ENCODE measurements around the gene NR3C2. TPM values are rescaled to one million over a fixed set of nuclear protein-coding genes. Genes with fewer than 3 reads are reported as not detected.

NR3C2 gene
- total RNA-seq, 4 donors from 2014 or later: 33.0 to 128 (median 118) TPM

- DNase-seq: peak in 1 of 3 donors; percentile 15
- H3K27ac ChIP-seq: no peak overlapping the region
- no peak overlapping the region for H3K4me3 ChIP-seq
- H3K4me1 ChIP-seq: no peaks in the 10 kb centered on the region
- no peak for TF ChIP-seq POLR2A (IDR thresholded peaks at IDR 0.05)
- no peak for TF ChIP-seq CTCF (IDR thresholded peaks at IDR 0.05)
- no peaks in the 10 kb centered on the region for H3K27me3 ChIP-seq
- H3K36me3 ChIP-seq: peaks cover 0 to 52% (median 0%) of the 10 kb centered on the region in 3 donors
- no peaks in the 10 kb centered on the region for H3K9me3 ChIP-seq
These were observed 360.9 kb downstream of the NR3C2 start for GRCh38 chr4:148081267-148081666.

- no peak for DNase-seq
- H3K36me3 ChIP-seq: peaks cover 0 to 58% (median 0%) of the 10 kb centered on the region in 3 donors
- TF ChIP-seq CTCF (IDR thresholded peaks at IDR 0.05) (no peak), POLR2A (IDR thresholded peaks at IDR 0.05) (no peak)
- no peak overlapping the region for H3K4me3 ChIP-seq
- no peaks in the 10 kb centered on the region for H3K27me3 ChIP-seq
- no peaks in the 10 kb centered on the region for H3K4me1 ChIP-seq
- peaks cover 0 to 4% (median 1%) of the 10 kb centered on the region in 4 donors for H3K9me3 ChIP-seq
- H3K27ac ChIP-seq: no peak overlapping the region
These were observed 362.3 kb downstream of the NR3C2 start for GRCh38 chr4:148079961-148080360.

GRCh38 chr4:148078061-148078460 lies 364.2 kb downstream of the NR3C2 start:
- DNase-seq: no peak
- Histone ChIP-seq H3K27me3 (no peaks in the 10 kb centered on the region), H3K27ac (no peak overlapping the region), H3K36me3 (peaks cover 0 to 66% (median 0%) of the 10 kb centered on the region in 3 donors), H3K9me3 (peaks cover 0 to 13% (median 2%) of the 10 kb centered on the region in 4 donors), H3K4me1 (no peaks in the 10 kb centered on the region), H3K4me3 (no peak overlapping the region)
- TF ChIP-seq CTCF (IDR thresholded peaks at IDR 0.05): no peak
- TF ChIP-seq POLR2A (IDR thresholded peaks at IDR 0.05): no peak

GRCh38 chr4:148077581-148077980 lies 364.6 kb downstream of the NR3C2 start:
- H3K4me1 ChIP-seq: no peaks in the 10 kb centered on the region
- TF ChIP-seq CTCF (IDR thresholded peaks at IDR 0.05): no peak
- no peak for TF ChIP-seq POLR2A (IDR thresholded peaks at IDR 0.05)
- peaks cover 0 to 13% (median 2%) of the 10 kb centered on the region in 4 donors for H3K9me3 ChIP-seq
- peaks cover 0 to 71% (median 0%) of the 10 kb centered on the region in 3 donors for H3K36me3 ChIP-seq
- no peak overlapping the region for H3K4me3 ChIP-seq
- H3K27me3 ChIP-seq: no peaks in the 10 kb centered on the region
- no peak overlapping the region for H3K27ac ChIP-seq
- DNase-seq: no peak

- H3K9me3 ChIP-seq: peaks cover 0 to 13% (median 2%) of the 10 kb centered on the region in 4 donors
- peak in 1 of 3 donors; percentile 26 for DNase-seq
- no peak overlapping the region for H3K4me3 ChIP-seq
- H3K36me3 ChIP-seq: peaks cover 0 to 74% (median 0%) of the 10 kb centered on the region in 3 donors
- no peak for TF ChIP-seq POLR2A (IDR thresholded peaks at IDR 0.05)
- TF ChIP-seq CTCF (IDR thresholded peaks at IDR 0.05): no peak
- H3K4me1 ChIP-seq: no peaks in the 10 kb centered on the region
- no peak overlapping the region for H3K27ac ChIP-seq
- no peaks in the 10 kb centered on the region for H3K27me3 ChIP-seq
These were observed 365.2 kb downstream of the NR3C2 start for GRCh38 chr4:148076964-148077363.

- Histone ChIP-seq H3K4me3 (no peak overlapping the region), H3K27ac (no peak overlapping the region), H3K4me1 (no peaks in the 10 kb centered on the region), H3K36me3 (peaks cover 0 to 59% (median 0%) of the 10 kb centered on the region in 3 donors), H3K27me3 (no peaks in the 10 kb centered on the region), H3K9me3 (peaks cover 0 to 13% (median 2%) of the 10 kb centered on the region in 4 donors)
- no peak for DNase-seq
- TF ChIP-seq CTCF (IDR thresholded peaks at IDR 0.05) (no peak), POLR2A (IDR thresholded peaks at IDR 0.05) (no peak)
These were observed 366.8 kb downstream of the NR3C2 start for GRCh38 chr4:148075438-148075837.
